Left ventricle myocardium inferior (tissue), 1 donor: ENCODE results near the gene MYH3. TPM values are rescaled to one million over a fixed set of nuclear protein-coding genes. Genes with fewer than 3 reads are reported as not detected.

Experiments used
- DNase-seq: peaks from one replicate; pipeline ENCODE4 v3.0.0-alpha.2; 2020
- H3K27ac ChIP-seq: fragments of 200-600 bp; replicated peaks from 2 replicates; pipeline ENCODE4 v1.8.0; 2021
- H3K27me3 ChIP-seq: fragments of 200-600 bp; 2 replicates; pipeline ENCODE4 v1.8.0; 2021; ENCODE audit warnings: low read depth
- H3K36me3 ChIP-seq: fragments of 200-600 bp; 2 replicates; pipeline ENCODE4 v1.8.0; 2021
- H3K4me1 ChIP-seq: fragments of 200-600 bp; 2 replicates; pipeline ENCODE4 v1.8.0; 2021
- H3K4me3 ChIP-seq: fragments of 200-600 bp; 2 replicates; pipeline ENCODE4 v1.8.0; 2021; ENCODE audit warnings: mild to moderate bottlenecking, moderate library complexity
- H3K9me3 ChIP-seq: fragments of 200-600 bp; replicated peaks from 2 replicates; pipeline ENCODE4 v1.8.0; 2021
- intact Hi-C: fragments of 100-400 bp; cut with micrococcal nuclease; formaldehyde crosslinking; loops from one replicate; pipeline ENCODE4 v1.11.0; 2022
- total RNA-seq: library from RNA; stranded (reverse); fragmentation: NEBNext Ultra II Directional; extraction: Animal tissue kit (Norgen Biotek cat#: 25700); gene quantifications from one replicate; pipeline ENCODE4 v1.2.1, GENCODE V29; 2021
- TF ChIP-seq, protein P1 (sequence below): fragments of 200-600 bp; IDR thresholded peaks from 2 replicates; pipeline ENCODE4 v1.8.0; 2021; ENCODE audit warnings: antibody characterized with exemption, mild to moderate bottlenecking, borderline replicate concordance
- donor health status: DM: no; HTN: yes; CAD: no; lungs with severe emphysema.

MYH3 gene
- total RNA-seq, 1 donor from 2014 or later, result 0.88 TPM

DNA sequence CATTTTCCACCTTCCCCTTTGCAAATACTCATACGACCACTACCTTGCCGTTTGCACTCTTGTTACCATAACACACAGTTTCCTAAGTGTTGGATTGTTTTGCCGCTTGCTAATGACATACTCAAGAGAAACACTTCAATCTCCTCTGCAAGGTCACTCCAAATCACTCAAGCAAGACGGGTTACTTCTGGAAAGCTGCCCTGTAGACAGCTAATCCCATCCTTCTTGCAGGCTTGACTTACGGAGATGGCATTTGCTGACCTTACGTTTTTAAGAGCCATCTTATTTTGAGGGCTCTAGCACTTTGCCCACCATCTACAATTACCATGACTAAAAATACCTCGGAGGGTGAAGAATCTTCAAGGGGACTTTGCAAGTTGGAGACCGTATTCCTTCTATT, 46.2 kb downstream of the MYH3 start:
- Histone ChIP-seq H3K27ac (no peak overlapping the region), H3K36me3 (no peaks in the 10 kb centered on the region), H3K27me3 (peaks cover 8% of the 10 kb centered on the region), H3K9me3 (no peaks in the 10 kb centered on the region), H3K4me3 (no peak overlapping the region), H3K4me1 (peaks cover 6% of the 10 kb centered on the region)
- TF ChIP-seq, protein P1, sequence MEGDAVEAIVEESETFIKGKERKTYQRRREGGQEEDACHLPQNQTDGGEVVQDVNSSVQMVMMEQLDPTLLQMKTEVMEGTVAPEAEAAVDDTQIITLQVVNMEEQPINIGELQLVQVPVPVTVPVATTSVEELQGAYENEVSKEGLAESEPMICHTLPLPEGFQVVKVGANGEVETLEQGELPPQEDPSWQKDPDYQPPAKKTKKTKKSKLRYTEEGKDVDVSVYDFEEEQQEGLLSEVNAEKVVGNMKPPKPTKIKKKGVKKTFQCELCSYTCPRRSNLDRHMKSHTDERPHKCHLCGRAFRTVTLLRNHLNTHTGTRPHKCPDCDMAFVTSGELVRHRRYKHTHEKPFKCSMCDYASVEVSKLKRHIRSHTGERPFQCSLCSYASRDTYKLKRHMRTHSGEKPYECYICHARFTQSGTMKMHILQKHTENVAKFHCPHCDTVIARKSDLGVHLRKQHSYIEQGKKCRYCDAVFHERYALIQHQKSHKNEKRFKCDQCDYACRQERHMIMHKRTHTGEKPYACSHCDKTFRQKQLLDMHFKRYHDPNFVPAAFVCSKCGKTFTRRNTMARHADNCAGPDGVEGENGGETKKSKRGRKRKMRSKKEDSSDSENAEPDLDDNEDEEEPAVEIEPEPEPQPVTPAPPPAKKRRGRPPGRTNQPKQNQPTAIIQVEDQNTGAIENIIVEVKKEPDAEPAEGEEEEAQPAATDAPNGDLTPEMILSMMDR, result no peak
- intact Hi-C loops, result loop anchor here (10.0 kb wide), 1 partner anchor 286 kb away; no protein-coding TSS in a partner anchor
- no peak for DNase-seq

- H3K4me3 ChIP-seq, result no peak overlapping the region
- H3K36me3 ChIP-seq, result no peaks in the 10 kb centered on the region
- intact Hi-C loops, result no loop called here
- TF ChIP-seq, protein P1, result no peak
- peaks cover 18% of the 10 kb centered on the region for H3K27me3 ChIP-seq
- no peak overlapping the region for H3K27ac ChIP-seq
- H3K4me1 ChIP-seq, result no peaks in the 10 kb centered on the region
- DNase-seq, result no peak
- H3K9me3 ChIP-seq, result no peaks in the 10 kb centered on the region
Observed at GRCh38 chr17:10608244-10608643, 48.9 kb downstream of the MYH3 start.

DNA sequence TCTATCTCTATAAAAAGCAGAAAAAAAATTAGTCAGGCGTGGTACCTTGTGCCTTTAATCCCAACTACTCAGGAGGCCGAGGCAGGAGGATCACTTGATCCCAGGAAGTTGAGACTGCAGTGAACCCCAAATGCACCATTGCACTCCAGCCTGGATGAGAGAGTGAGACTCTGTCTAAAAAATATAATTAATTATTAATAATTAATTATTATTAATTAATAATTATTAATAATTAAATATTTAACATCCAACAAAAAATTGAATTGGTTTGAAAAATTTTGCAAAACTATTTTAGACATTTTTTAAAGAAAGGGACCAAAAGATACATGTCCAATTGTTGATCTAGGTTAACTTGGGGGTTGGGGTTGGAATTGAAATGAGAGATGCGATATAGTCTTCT, 51.0 kb downstream of the MYH3 start:
- Histone ChIP-seq H3K36me3 (no peaks in the 10 kb centered on the region), H3K27ac (no peak overlapping the region), H3K9me3 (no peaks in the 10 kb centered on the region), H3K27me3 (peaks cover 32% of the 10 kb centered on the region), H3K4me1 (no peaks in the 10 kb centered on the region), H3K4me3 (no peak overlapping the region)
- intact Hi-C loops, result no loop called here
- DNase-seq, result no peak
- TF ChIP-seq, protein P1, result no peak

DNA sequence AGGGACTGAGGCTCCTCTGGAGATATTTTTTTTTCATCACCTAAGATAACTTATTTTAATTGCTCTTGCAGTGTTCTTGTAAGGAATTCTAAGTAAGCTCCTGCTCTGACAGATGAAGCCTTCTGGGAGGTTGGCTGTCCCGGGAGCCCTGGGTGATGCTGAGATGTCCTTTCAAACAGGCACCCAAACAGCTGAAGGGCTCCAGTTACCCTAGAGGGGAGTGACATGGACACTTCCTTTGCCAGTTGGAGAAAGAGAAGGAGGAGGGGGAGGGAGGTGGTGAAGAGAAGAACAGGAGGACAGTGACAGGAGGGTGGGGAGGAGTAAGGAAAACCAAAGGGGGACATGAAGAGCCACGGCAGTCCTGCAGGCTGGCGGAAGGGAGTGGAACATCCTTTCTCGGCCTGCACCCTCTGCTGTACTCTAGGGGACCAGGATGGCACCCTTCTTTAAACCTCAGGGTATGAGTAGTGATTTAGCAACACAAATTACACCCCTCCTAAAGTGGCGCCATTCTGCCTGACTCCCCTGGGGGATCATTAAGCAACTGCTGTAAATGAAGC, 51.8 kb downstream of the MYH3 start:
- Histone ChIP-seq H3K4me1 (no peaks in the 10 kb centered on the region), H3K27ac (no peak overlapping the region), H3K9me3 (no peaks in the 10 kb centered on the region), H3K36me3 (no peaks in the 10 kb centered on the region), H3K4me3 (no peak overlapping the region), H3K27me3 (peaks cover 35% of the 10 kb centered on the region)
- intact Hi-C loops, result no loop called here
- TF ChIP-seq, protein P1, result no peak
- DNase-seq, result no peak

- Histone ChIP-seq H3K4me3 (no peak overlapping the region), H3K27me3 (peaks cover 43% of the 10 kb centered on the region), H3K27ac (no peak overlapping the region), H3K4me1 (no peaks in the 10 kb centered on the region), H3K36me3 (no peaks in the 10 kb centered on the region), H3K9me3 (no peaks in the 10 kb centered on the region)
- DNase-seq, result no peak
- intact Hi-C loops, result no loop called here
- TF ChIP-seq, protein P1, result no peak
Observed at GRCh38 chr17:10604521-10604920, 52.6 kb downstream of the MYH3 start.

- intact Hi-C loops, result no loop called here
- Histone ChIP-seq H3K4me3 (no peak overlapping the region), H3K27ac (no peak overlapping the region)
Observed at GRCh38 chr17:10603931-10604330, 53.2 kb downstream of the MYH3 start.

More at GRCh38 chr17:10603931-10604330, 53.2 kb downstream of the MYH3 start:
- Histone ChIP-seq H3K9me3 (no peaks in the 10 kb centered on the region), H3K4me1 (no peaks in the 10 kb centered on the region), H3K36me3 (no peaks in the 10 kb centered on the region), H3K27me3 (peaks cover 44% of the 10 kb centered on the region)
- no peak for DNase-seq
- TF ChIP-seq, protein P1, result no peak
